Measurements from ENCODE around the gene GPN2.
"Not testable (repeated sequence)": the region's sequence is repeated elsewhere in the genome, so short reads cannot be mapped to it uniquely, and the experiment has no call there.

The GPN2 gene

GRCh38 chr1:26861889-26862378 is 28.1 kb downstream of the GPN2 start:
- DNase-seq, result no peak
- in situ Hi-C loops (cut with MboI; ENCODE audit: low pct_unique_long_range_greater_than_20kb, low sequenced_read_pairs), result no loop called here

GRCh38 chr1:26861286-26861701 is 28.8 kb downstream of the GPN2 start:
- in situ Hi-C loops (cut with MboI; ENCODE audit: low pct_unique_long_range_greater_than_20kb, low sequenced_read_pairs), result no loop called here
- peak; percentile 35 for DNase-seq

- DNase-seq, result no peak
- in situ Hi-C loops (cut with MboI; ENCODE audit: low pct_unique_long_range_greater_than_20kb, low sequenced_read_pairs), result no loop called here
These were observed 31.0 kb downstream of the GPN2 start for GRCh38 chr1:26858891-26859640.

- in situ Hi-C loops (cut with MboI; ENCODE audit: low pct_unique_long_range_greater_than_20kb, low sequenced_read_pairs), result no loop called here
- no peak for DNase-seq
These were observed 31.9 kb downstream of the GPN2 start for GRCh38 chr1:26858160-26858559.

- in situ Hi-C loops (cut with MboI; ENCODE audit: low pct_unique_long_range_greater_than_20kb, low sequenced_read_pairs), result no loop called here
- DNase-seq, result no peak
These were observed 32.5 kb downstream of the GPN2 start for GRCh38 chr1:26857473-26858060.

GRCh38 chr1:26856604-26857469 is 33.2 kb downstream of the GPN2 start:
- DNase-seq, result no peak
- in situ Hi-C loops (cut with MboI; ENCODE audit: low pct_unique_long_range_greater_than_20kb, low sequenced_read_pairs), result no loop called here

DNA sequence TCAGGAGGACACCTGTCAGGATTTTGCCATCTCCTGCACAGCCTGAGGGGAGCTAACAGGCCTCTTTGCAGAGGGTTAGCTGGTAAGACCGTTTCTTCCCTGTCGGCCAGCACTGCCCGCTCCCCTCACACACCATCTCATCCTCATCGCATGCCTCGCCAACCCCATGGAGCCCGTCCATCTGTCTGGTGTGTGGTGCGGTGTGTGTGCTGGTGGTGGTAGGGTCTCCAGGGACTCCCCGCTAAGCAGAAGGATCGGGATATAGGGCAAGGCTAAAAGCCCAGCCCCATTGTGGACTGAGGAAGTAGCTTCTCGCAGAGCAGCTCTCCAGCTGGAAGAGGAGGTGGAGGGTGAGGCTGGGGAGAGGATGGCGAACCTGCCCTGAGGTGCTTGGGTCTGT is 33.9 kb downstream of the GPN2 start:
- in situ Hi-C loops (cut with MboI; ENCODE audit: low pct_unique_long_range_greater_than_20kb, low sequenced_read_pairs), result no loop called here
- no peak for DNase-seq

GRCh38 chr1:26855636-26856035 is 34.4 kb downstream of the GPN2 start:
- in situ Hi-C loops (cut with MboI; ENCODE audit: low pct_unique_long_range_greater_than_20kb, low sequenced_read_pairs), result no loop called here

GRCh38 chr1:26854906-26855305 is 35.2 kb downstream of the GPN2 start:
- in situ Hi-C loops (cut with MboI; ENCODE audit: low pct_unique_long_range_greater_than_20kb, low sequenced_read_pairs), result no loop called here

More at GRCh38 chr1:26855636-26856035, 34.4 kb downstream of the GPN2 start:
- DNase-seq, result no peak

GRCh38 chr1:26853600-26853999 is 36.5 kb downstream of the GPN2 start:
- DNase-seq, result no peak
- in situ Hi-C loops (cut with MboI; ENCODE audit: low pct_unique_long_range_greater_than_20kb, low sequenced_read_pairs), result no loop called here

More at GRCh38 chr1:26854906-26855305, 35.2 kb downstream of the GPN2 start:
- no peak for DNase-seq

- DNase-seq, result peak; percentile 80
- in situ Hi-C loops (cut with MboI; ENCODE audit: low pct_unique_long_range_greater_than_20kb, low sequenced_read_pairs), result no loop called here
These were observed 36.9 kb downstream of the GPN2 start for GRCh38 chr1:26853156-26853555.

DNA sequence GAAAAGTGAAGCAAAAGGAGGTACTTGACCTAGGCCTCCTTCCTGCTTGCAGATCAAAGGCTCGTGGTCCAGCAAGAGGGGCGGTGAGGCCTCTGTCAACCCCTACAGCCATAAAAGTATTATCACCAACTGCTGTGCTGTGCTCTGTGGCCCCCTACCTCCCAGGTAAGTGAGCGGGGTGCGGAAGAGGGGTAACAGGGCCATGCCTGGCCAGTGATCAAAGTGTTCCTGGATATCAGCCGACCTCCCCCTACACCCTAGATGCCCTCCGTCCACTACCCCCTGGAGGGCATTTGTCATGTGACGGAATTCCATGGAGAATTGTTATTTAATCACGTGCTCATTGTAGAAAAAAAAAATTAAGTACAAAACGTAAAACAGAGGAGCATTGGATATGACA is 37.4 kb downstream of the GPN2 start:
- in situ Hi-C loops (cut with MboI; ENCODE audit: low pct_unique_long_range_greater_than_20kb, low sequenced_read_pairs), result no loop called here
- no peak for DNase-seq

- in situ Hi-C loops (cut with MboI; ENCODE audit: low pct_unique_long_range_greater_than_20kb, low sequenced_read_pairs), result no loop called here
- no peak for DNase-seq
These were observed 38.9 kb downstream of the GPN2 start for GRCh38 chr1:26851106-26851684.

DNA sequence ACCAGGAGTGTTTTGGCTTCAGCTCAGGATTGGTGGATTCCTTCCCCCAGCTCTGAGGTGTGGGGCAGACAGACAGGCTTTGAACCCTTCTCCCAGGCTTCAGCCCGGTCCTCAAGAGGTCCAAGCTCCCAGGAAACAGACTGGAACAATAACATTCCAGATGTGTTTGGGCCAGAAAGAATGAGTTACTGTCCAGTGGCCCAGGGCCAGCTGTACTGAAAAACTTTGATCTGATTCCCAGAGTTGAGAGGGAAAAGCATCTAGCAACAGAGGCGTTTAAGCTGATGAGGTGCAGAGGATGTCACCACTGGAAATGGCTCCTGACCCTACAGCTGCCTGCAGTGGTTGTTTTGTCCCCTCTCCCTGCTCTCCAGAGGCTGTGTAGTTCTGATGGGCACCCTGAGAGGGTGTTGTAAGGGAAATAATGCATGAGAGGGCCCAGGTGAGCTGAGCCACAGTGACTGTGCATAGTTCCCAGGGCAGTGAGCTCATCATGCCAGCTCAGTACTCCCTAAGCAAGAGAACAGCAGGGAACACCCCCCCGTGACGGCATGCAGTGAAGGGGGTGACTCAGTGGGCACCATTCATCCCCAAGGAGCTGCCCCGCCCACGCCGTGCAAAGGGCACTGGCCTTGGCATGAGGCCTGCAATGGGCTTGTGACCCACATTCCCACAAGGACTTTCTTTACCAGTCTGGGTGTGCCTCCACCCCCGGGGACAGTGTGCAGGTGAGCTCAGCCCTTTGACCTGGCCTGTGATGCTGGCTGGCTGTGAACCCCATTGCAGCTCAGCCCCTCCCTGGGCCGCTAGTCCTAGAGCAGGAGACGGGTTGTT is 40.9 kb downstream of the GPN2 start:
- no peak for DNase-seq
- in situ Hi-C loops (cut with MboI; ENCODE audit: low pct_unique_long_range_greater_than_20kb, low sequenced_read_pairs), result no loop called here

GRCh38 chr1:26848499-26848898 is 41.6 kb downstream of the GPN2 start:
- DNase-seq, result no peak
- in situ Hi-C loops (cut with MboI; ENCODE audit: low pct_unique_long_range_greater_than_20kb, low sequenced_read_pairs), result no loop called here

GRCh38 chr1:26847826-26848225 is 42.3 kb downstream of the GPN2 start:
- in situ Hi-C loops (cut with MboI; ENCODE audit: low pct_unique_long_range_greater_than_20kb, low sequenced_read_pairs); DNase-seq: not testable (repeated sequence)

GRCh38 chr1:26844424-26845196 is 45.5 kb downstream of the GPN2 start:
- in situ Hi-C loops (cut with MboI; ENCODE audit: low pct_unique_long_range_greater_than_20kb, low sequenced_read_pairs), result no loop called here
- DNase-seq, result no peak

- in situ Hi-C loops (cut with MboI; ENCODE audit: low pct_unique_long_range_greater_than_20kb, low sequenced_read_pairs), result no loop called here
- DNase-seq, result no peak
These were observed 50.3 kb downstream of the GPN2 start for GRCh38 chr1:26839779-26840178.

All from KBM-7 (cell line).